GM12878 (cell line): ENCODE measurements around the gene UROC1. TPM values are rescaled to one million over a fixed set of nuclear protein-coding genes. Genes with fewer than 3 reads are reported as not detected.

ENCODE experiments used
- ATAC-seq: fragments of 200-7000 bp; cut with Tn5 transposase; 3 replicates; pipeline ENCODE4 v1.9.1; 2020; ENCODE audit warnings: mild to moderate bottlenecking, moderate library complexity
- BruUV-seq: library from RNA; stranded (reverse); fragments of 400-500 nt; replicated peaks from 2 replicates; lab custom pipeline; 2021; lab: Mats Ljungman, UMichigan
- CTCF ChIA-PET: fragments of 300-600 bp; sonication (Branson Sonifier 250); formaldehyde crosslinking; extraction: SDS; loops from one replicate; lab custom pipeline; 2021; ENCODE audit warnings: inconsistent platforms; lab: Yijun Ruan, JAX
- POLR2A ChIA-PET: fragments of 350-600 bp; formaldehyde crosslinking; extraction: SDS; loops from one replicate; lab custom pipeline; 2021; ENCODE audit warnings: inconsistent platforms; lab: Charles Lee
- RAD21 ChIA-PET: fragments of 300-600 bp; sonication (Branson Sonifier 250); formaldehyde crosslinking; loops from one replicate; lab custom pipeline; 2023; ENCODE audit warnings: antibody characterized with exemption; ENCODE audit not compliant: unreplicated experiment; lab: Charles Lee
- SMC1A ChIA-PET: fragments of 300-600 bp; sonication (Branson Sonifier 250); formaldehyde crosslinking; loops from one replicate; lab custom pipeline; 2023; ENCODE audit not compliant: unreplicated experiment, uncharacterized antibody; lab: Charles Lee
- DNase-seq: peaks from one replicate; pipeline ENCODE4 v3.0.0-alpha.2; 2011; ENCODE audit warnings: low read depth, low spot score
- FAIRE-seq: peaks from 3 replicates; lab custom pipeline; 2011; peaks lifted over from hg19 to GRCh38; lab: Jason Lieb, UNC
- H2AFZ ChIP-seq: 2 replicates; pipeline ENCODE4 v1.6.0; 2011; ENCODE audit warnings: low read depth, low read length, control low read depth; ENCODE audit not compliant: control insufficient read depth
- H3K27ac ChIP-seq: 2 replicates; pipeline ENCODE4 v1.5.1; 2011; ENCODE audit warnings: control low read depth; ENCODE audit not compliant: control insufficient read depth, insufficient read depth
- H3K27me3 ChIP-seq, 2 experiments: replicated peaks in 1 of 2; 2 replicates each; pipeline versions ENCODE4 v1.6.0 to v1.6.1; 2011; ENCODE audit warnings: low read length in 1 of 2; ENCODE audit not compliant: control insufficient read depth in 2 of 2, insufficient read depth in 2 of 2
- H3K36me3 ChIP-seq, 2 experiments: 2 replicates each; pipeline ENCODE4 v1.5.1; 2011; ENCODE audit warnings: low read length in 1 of 2; ENCODE audit not compliant: control insufficient read depth in 2 of 2, insufficient read depth in 2 of 2
- H3K4me1 ChIP-seq: 2 replicates; pipeline ENCODE4 v1.6.1; 2011; ENCODE audit warnings: mild to moderate bottlenecking, low read length, moderate library complexity, mixed read lengths; ENCODE audit not compliant: control insufficient read depth, insufficient read depth
- H3K4me2 ChIP-seq: 2 replicates; pipeline ENCODE4 v1.6.0; 2011; ENCODE audit warnings: control low read depth; ENCODE audit not compliant: control insufficient read depth, insufficient read depth
- H3K4me3 ChIP-seq: fragments of 200-600 bp; sonication (generic); 2 replicates; pipeline ENCODE4 v1.5.1; 2016
- H3K79me2 ChIP-seq: 2 replicates; pipeline ENCODE4 v1.6.0; 2011; ENCODE audit warnings: low read length; ENCODE audit not compliant: control insufficient read depth, insufficient read depth
- H3K9ac ChIP-seq: 2 replicates; pipeline ENCODE4 v1.8.0; 2011; ENCODE audit warnings: low read length, control low read depth, mixed read lengths; ENCODE audit not compliant: control insufficient read depth, insufficient read depth
- H3K9me3 ChIP-seq: replicated peaks from 3 replicates; pipeline ENCODE4 v1.5.1; 2011; ENCODE audit warnings: mild to moderate bottlenecking, low read length; ENCODE audit not compliant: control insufficient read depth, insufficient read depth
- H4K20me1 ChIP-seq: 2 replicates; pipeline ENCODE4 v1.6.0; 2011; ENCODE audit not compliant: control insufficient read depth, insufficient read depth
- ASH2L ChIP-seq: fragments of 300-600, 200-600 bp; sonication (generic); IDR thresholded peaks from 2 replicates; pipeline ENCODE4 v1.6.1; 2017; ENCODE audit warnings: low read depth, mild to moderate bottlenecking, borderline replicate concordance
- BMI1 ChIP-seq: fragments of 450-650 bp; IDR thresholded peaks from 2 replicates; pipeline ENCODE4 v1.6.1; 2016; ENCODE audit warnings: mild to moderate bottlenecking, moderate library complexity, borderline replicate concordance
- CTCF ChIP-seq, 3 experiments: IDR thresholded peaks in 2 of 3; conservative IDR thresholded peaks in 1 of 3; 2 replicates each; pipeline ENCODE4 v1.5.1; 2011; ENCODE audit warnings: low read depth in 3 of 3, low read length in 3 of 3, mild to moderate bottlenecking in 3 of 3, control low read depth in 2 of 3, moderate library complexity in 2 of 3, inconsistent platforms in 1 of 3, mixed read lengths in 1 of 3; ENCODE audit not compliant: control insufficient read depth in 2 of 3, insufficient read depth in 1 of 3; ENCODE audit errors: extremely low read depth in 1 of 3
- EZH2 ChIP-seq: IDR thresholded peaks from 2 replicates; pipeline ENCODE4 v1.6.1; 2012; ENCODE audit warnings: low read depth, mild to moderate bottlenecking, control low read depth, inconsistent platforms, low read length, borderline replicate concordance; ENCODE audit not compliant: control insufficient read depth
- FOS ChIP-seq: IDR thresholded peaks from 3 replicates; pipeline ENCODE4 v1.6.1; 2011; ENCODE audit warnings: borderline replicate concordance; ENCODE audit not compliant: insufficient read length; ENCODE audit errors: extremely low read depth
- IRF5 ChIP-seq: fragments of 450-650 bp; IDR thresholded peaks from 2 replicates; pipeline ENCODE4 v1.6.1; 2017; ENCODE audit warnings: borderline replicate concordance
- JUND ChIP-seq: IDR thresholded peaks from 2 replicates; pipeline ENCODE4 v1.6.1; 2012; ENCODE audit warnings: low read depth, mild to moderate bottlenecking, low read length, improper control_type of control experiment, moderate library complexity
- NFYA ChIP-seq: IDR thresholded peaks from 2 replicates; pipeline ENCODE4 v1.6.1; 2011; ENCODE audit warnings: low read depth, mild to moderate bottlenecking, low read length, improper control_type of control experiment, borderline replicate concordance
- NR2C2 ChIP-seq: IDR thresholded peaks from 2 replicates; pipeline ENCODE4 v1.6.1; 2011; ENCODE audit warnings: borderline replicate concordance, low read depth; ENCODE audit not compliant: control insufficient read depth, insufficient read length
- TCF3 ChIP-seq: IDR thresholded peaks from 2 replicates; pipeline ENCODE4 v1.6.1; 2012; ENCODE audit warnings: low read depth, mild to moderate bottlenecking, low read length, borderline replicate concordance; ENCODE audit not compliant: insufficient read depth
- WGBS: methylation state at CpG from one replicate; pipeline ENCODE4 v1.1.6; 2016; ENCODE audit warnings: low lambda C conversion rate; ENCODE audit not compliant: insufficient replicate concordance, insufficient coverage; ENCODE audit errors: missing lambda C conversion rate; 5-methylcytosine and 5-hydroxymethylcytosine counted together
- in situ Hi-C: fragments of 300-500 bp; cut with MboI; formaldehyde crosslinking; loops from 9 replicates; pipeline ENCODE4 v1.14.3; 2018; ENCODE audit warnings: mixed read lengths
- intact Hi-C: fragments of 100-400 bp; cut with micrococcal nuclease; formaldehyde crosslinking; loops from one replicate; pipeline ENCODE4 v1.14.2; 2022; ENCODE audit not compliant: unreplicated experiment
- polyA plus RNA-seq, 11 experiments: library from polyadenylated mRNA; depleted of rRNA in 4 of 11; unstranded in 6 of 11; stranded (reverse) in 5 of 11; fragments of >200 nt; fragmentation: Nextera tagmentation in 4 of 11; fragmentation: Illumina TruSeq in 1 of 11; extraction: Ambion mirVana in 4 of 11; extraction: Trizol in 1 of 11; gene quantifications; 1 replicate in 1 of 11; 2 replicates in 10 of 11; pipeline versions ENCODE4 v1.2.1 to v1.2.3, GENCODE V29; 2011 to 2016; ENCODE audit warnings: inconsistent platforms in 2 of 11, missing spikeins in 2 of 11, low read depth in 1 of 11
- total RNA-seq, 4 experiments: library from RNA; depleted of rRNA in 3 of 4; stranded (reverse); fragments of >200 nt in 3 of 4; fragmentation: Illumina TruSeq in 1 of 4; extraction: Trizol in 1 of 4; gene quantifications; 2 replicates each; pipeline versions ENCODE4 v1.2.1 to v1.2.3, GENCODE V29; 2013 to 2021

The UROC1 gene
- total and polyA plus RNA-seq, 10 of the 15 experiments (the other 5 are each of a cell fraction or from before 2014, with no cell fraction given), result 0.04 TPM; not detected in 9

- no peak overlapping the region for H3K4me2 ChIP-seq
- no peak overlapping the region for H3K4me3 ChIP-seq
- H3K27me3 ChIP-seq, result no peaks in the 10 kb centered on the region; a peak in 1 of 4 replicates
- no peak for DNase-seq
- H3K9me3 ChIP-seq, result no peaks in the 10 kb centered on the region
- TF ChIP-seq JUND (no peak), IRF5 (no peak), EZH2 (no peak)
- H3K9ac ChIP-seq, result no peak overlapping the region
- no peak overlapping the region for H2AFZ ChIP-seq
- SMC1A ChIA-PET, result no interaction called here
- RAD21 ChIA-PET, result no interaction called here
- WGBS, result 75% methylated on average over 10 of the region's 10 CpGs
- no peaks in the 10 kb centered on the region for H3K4me1 ChIP-seq
- no peaks in the 10 kb centered on the region for H3K36me3 ChIP-seq
- FAIRE-seq, result no peak
- H4K20me1 ChIP-seq, result no peaks in the 10 kb centered on the region
- CTCF ChIA-PET, result no interaction called here
- in situ Hi-C loops (no loop called here), intact Hi-C loops (no loop called here)
- no peak overlapping the region for H3K27ac ChIP-seq
- no peak for ATAC-seq
- no TSS peak for BruUV-seq
- POLR2A ChIA-PET, result no interaction called here
- no peaks in the 10 kb centered on the region for H3K79me2 ChIP-seq
These were observed 13.9 kb downstream of the UROC1 start for GRCh38 chr3:126503701-126504100.

DNA sequence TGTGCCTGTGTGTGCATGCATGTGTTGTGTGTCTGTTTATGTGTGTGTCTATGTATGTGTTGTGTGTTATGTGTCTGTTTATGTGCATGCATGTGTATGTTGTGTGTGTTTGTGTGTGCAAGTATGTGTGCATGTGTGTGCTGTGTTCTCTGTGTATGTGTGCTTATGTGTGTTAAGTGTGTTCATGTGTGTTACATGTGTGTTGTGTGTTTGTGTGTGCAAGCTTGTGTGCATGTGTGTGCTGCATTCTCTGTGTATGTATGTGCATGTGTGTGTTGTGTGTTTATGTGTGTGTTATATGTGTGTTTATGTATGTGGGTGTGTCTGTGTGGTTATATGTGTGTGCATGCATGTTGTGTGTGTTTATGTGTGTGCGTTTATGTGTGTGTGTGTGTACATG is 14.9 kb downstream of the UROC1 start:
- FAIRE-seq (no peak), DNase-seq (no peak), ATAC-seq (no peak)
- Histone ChIP-seq H3K9me3 (no peaks in the 10 kb centered on the region), H4K20me1 (no peaks in the 10 kb centered on the region), H3K27me3 (no peaks in the 10 kb centered on the region; a peak in 1 of 4 replicates), H3K36me3 (no peaks in the 10 kb centered on the region), H3K4me1 (no peaks in the 10 kb centered on the region), H3K9ac (no peak overlapping the region), H3K4me2 (no peak overlapping the region), H3K27ac (no peak overlapping the region), H3K4me3 (no peak overlapping the region), H2AFZ (no peak overlapping the region), H3K79me2 (no peaks in the 10 kb centered on the region)
- RAD21 ChIA-PET, result no interaction called here
- no TSS peak for BruUV-seq
- 44% methylated on average over 1 of the region's 1 CpG for WGBS
- intact Hi-C loops, result no loop called here
- TF ChIP-seq TCF3 (no peak), CTCF (IDR thresholded peaks at IDR 0.05 in 2 of 3, conservative IDR thresholded peaks at IDR 0.05 in 1 of 3; ENCODE audit: control insufficient read depth in 2 of 3, extremely low read depth in 1 of 3, insufficient read depth in 1 of 3, low read depth in 3 of 3, low read length in 3 of 3) (no peak), NR2C2 (peak; percentile 51), FOS (no peak), NFYA (no peak), BMI1 (no peak), ASH2L (no peak)
- POLR2A ChIA-PET, result no interaction called here
- in situ Hi-C loops, result no loop called here
- SMC1A ChIA-PET, result no interaction called here
- CTCF ChIA-PET, result no interaction called here
